ENCODE results near the gene KCNJ8.
"Not testable (repeated sequence)": the region's sequence is repeated elsewhere in the genome, so short reads cannot be mapped to it uniquely, and the experiment has no call there.

Gene KCNJ8

DNA sequence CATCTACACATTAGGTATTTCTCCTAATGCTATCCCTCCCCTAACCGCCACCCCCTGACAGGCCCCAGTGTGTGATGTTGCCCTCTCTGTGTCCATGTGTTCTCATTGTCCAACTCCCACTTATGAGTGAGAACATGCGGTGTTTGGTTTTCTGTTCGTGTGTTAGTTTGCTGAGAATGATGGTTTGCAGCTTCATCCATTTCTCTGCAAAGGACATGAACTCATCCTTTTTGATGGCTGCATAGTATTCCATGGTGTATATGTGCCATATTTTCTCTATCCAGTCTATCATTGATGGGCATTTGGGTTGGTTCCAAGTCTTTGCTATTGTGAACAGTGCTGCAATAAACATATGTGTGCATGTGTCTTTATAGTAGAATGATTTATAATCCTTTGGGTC, 8.2 kb upstream of the KCNJ8 start:
- DNase-seq = not testable (repeated sequence)

DNA sequence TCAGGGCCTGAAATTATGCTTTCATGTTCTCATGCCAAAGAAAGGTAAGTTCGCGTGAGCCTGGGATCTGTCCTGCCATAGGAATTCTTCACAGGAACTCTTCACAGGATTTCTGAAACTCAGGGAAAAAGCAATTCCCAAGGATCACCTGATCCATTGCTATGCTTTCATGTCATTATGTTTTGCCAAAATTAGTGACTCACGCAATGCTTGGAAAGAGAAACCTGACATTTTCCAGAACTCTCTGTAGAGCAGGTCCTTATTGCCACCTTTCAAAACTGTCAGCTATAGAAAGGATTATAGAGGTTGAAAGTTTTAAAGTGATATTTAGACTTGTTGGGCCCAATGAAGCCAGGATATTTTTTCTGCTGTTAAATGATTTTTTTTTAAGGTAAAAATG, 6.3 kb upstream of the KCNJ8 start:
- no peak for DNase-seq

DNA sequence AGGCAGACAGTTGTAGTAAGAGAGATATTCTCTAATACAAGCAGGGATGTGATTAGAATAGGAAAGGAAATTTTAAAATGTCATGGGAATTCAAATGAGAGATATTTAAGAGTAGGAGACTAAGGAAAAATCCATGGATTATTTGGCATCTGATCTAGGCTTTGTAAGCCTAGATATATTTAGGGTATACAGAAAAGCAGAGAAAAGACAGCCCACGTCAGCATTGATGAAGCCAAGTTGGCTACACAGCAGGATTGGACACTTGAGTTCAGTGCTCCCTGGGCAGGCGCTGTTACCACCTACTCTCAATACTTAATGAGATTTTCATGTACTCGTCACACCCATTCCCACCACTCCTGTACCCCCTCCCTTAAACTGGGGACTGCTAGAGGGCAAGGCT, 1.7 kb upstream of the KCNJ8 start:
- DNase-seq = no peak

DNA sequence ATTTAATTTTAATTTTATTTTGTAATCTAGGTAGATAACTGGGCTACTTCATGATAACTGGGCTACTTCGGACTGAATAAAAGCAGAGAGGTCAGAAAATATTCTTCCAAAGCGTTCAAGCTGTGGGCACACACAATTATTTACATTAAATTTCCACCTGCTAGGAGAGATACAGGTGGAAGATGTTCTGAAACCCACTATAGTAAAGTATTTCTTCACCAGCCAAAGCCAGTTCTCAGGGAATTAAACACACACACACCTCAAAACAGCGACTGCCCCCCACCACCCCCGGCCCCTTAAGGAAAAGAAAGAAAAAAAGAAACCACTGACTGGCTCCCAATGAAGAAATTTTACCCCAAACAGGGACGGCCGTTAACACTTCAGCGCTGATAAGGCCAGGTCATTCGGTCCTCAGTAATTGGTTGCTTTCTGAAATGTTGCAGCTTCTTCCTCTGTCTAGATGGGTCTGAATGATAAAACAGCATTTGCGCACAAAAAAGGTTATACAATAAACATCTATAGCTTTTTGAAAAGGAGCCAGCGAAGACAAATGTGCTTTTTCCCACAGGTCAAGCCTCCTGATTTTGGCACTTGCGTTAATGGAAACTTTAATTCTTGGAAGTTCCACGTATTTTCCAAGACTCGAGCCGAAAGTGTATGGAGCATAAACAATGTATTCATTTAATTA, 771 bp upstream of the KCNJ8 start:
- no peak for DNase-seq

DNA sequence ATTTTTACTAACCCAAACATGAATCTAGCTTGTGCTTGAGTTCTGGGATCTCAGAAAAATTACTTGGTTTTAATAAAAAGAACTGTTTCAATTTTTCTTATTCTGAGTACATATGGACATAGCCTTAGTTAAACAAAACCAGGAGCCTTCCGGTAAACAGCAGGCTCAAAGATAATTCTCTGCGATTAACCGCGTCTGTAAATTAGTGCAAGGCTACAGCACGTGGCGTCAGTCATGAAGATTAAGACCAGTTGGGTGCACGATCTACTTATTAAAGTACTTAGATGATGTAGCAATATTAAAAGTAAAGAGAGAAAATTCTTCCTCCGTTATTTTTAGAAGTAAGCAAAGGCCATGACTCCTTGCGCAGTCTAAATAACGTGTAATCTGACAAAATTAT, 700 bp downstream of the KCNJ8 start:
- DNase-seq = no peak

DNA sequence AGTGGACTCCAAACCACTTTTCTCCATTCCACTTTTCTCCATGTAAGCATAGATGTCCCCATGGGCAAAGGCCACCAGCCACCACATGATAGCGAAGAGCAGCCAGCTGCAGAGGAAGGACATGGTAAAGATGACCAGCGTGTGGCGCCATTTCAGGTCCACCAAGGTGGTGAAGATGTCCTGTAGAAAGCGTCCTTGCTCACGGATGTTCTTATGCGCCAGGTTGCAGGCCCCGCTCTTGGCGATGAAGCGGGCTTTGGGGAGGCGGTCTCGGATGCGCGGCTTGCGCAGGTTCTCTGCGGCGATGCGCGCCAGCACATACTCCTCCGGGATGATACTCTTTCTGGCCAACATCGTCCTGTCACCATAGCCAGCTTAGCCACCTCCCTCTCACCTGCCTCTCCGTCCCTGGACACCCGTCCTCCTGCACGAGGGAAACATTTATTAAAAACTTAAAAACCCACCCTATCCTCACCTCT, 1.2 kb downstream of the KCNJ8 start:
- DNase-seq = no peak

DNA sequence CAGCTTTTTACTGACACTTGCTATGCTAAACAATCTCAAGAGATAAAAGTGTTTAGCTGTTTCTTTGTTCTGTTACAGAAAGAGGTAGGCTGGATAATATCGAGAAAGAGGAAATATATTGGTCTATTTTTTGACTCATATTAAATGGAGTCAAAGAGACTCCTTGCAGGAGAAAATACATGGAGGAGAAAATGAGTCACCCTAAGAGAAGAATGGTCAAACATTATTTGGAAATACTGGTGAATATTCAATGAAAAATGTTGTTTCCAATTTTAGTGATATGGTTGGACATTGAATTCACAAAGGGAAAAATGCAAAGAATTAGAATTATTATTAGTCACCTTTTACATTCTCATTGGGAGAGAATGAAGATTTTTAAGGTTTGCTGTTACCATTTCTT, 3.2 kb downstream of the KCNJ8 start:
- DNase-seq = no peak

DNA sequence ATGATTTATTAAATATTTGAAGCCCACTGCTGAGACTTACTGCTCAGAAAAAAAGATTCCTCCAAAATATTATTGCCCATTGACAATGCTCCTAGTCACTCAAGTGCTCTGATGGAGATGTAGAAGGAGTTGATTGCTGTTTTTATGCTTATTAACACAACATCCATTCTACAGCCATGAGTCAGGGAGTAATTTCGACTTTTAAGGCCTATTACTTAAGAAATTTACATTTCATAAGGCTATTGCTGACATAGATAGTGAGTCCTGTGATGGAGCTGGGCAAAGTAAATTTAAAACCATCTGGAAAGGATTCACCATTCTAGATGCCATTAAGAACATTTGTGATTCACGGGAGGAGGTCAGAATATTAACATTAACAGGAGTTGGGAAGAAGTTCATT, 5.2 kb downstream of the KCNJ8 start:
- DNase-seq = no peak

DNA sequence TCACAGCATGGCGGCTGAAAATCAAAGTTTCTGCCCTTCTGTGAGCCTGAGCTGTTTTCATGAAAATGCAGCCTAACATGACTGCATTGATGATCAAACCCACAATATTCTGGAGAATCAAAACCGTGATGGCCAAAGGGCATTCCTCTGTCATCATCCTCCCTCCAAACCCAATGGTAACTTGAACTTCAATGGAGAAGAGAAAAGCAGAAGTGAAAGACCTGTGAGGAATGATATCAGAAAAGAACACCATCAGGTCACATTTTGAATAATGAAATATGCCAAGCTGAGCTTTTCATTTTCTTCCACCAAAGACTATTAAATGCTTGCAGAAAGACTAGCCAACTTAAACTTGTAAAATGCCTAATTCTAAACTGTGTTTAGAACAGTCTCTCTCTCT, 8.1 kb downstream of the KCNJ8 start:
- no peak for DNase-seq

DNA sequence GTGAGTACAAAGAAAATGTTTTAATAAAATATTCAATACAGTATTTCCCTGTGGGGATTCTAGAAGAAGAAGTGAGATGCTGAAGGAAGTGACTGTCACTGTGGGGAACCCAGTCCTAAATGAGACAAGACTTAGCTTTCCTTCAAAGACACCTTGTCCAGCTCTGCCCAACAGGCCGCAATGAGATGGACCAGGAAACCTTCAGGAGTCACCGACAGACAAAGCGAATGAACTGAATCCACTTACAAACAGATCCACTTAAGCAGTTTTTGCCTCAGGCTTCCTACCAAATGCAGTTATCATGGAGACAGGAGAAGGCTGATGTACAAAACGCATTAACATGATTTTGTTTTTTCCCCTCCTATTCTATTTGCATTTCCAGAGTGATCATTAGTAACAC, 9.6 kb downstream of the KCNJ8 start:
- DNase-seq = no peak

DNA sequence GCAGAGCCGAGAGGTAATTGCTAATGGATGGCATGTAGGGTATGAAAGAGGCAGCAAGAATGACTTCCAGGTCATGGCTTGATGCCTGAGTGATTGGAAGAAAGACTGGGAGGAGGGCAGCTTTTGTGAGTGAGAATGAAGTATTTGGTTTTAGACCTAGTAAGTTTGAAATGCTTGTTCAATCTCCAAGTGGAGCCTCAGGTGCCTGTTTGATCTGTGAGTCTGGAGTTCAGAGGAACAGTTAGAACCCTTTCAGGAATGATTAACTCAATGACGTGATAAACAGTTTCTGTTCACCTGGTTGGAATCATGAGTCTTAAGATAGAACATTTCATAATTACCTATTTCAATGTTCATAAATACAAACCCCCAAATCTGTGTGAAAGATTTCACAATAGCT, 10.4 kb downstream of the KCNJ8 start:
- no peak for DNase-seq

DNA sequence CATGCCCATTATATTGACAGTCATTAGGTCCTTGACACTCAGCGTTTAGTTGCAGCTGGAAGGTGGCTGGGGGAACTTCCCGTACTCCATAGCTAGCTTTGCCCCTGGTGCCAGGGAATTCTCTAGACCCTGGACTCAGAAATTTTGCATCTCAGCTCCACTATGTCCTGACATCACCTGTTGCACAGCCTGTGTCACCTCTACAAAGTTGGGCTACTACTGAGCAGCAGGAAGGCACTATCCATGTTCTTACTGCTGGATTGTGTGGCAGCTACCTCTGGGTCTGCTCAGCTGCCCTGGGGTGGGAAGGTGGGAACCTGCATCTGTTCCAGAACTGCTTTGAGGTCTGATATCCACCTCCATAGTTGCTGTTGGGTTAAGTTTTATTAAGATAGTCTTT, 11.0 kb downstream of the KCNJ8 start:
- no peak for DNase-seq

DNA sequence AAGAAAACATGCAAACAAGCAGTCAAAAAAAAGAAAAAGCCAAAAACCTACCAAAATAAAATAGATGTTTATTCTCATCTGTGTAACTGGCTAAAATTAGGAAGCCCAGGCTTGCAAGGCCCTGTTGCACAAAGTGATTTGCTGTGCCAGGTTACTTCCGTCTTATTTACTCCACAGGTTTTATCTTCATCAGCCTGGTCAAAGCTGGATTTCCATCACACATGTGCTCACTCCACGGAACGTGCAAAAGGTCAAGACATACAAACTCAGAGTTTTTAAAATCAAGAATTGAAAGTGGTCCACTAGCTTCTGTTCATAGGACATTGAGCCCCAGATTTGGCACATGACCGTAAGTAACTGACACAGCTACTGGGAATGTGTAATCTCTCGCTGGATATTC, 14.8 kb downstream of the KCNJ8 start:
- DNase-seq = no peak

DNA sequence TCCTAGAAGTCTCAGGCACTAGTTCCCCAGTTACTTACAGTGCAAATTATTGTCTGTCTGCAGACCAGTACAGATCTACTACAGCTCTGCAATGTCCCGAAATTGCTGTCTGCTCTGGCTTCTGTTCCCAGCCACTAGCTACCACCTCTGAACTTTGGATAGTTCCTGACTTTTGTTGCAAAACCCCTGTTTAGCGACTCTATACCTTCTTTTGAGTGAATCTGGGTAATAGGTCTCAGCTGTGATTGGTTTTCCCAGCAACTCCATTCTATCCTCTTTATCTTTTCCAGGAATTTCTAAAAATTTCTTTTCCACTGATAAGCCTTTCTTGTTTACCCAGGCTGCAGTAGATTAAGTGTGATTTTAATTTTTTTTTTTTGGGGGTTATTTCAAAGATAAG, 16.8 kb downstream of the KCNJ8 start:
- no peak for DNase-seq

DNA sequence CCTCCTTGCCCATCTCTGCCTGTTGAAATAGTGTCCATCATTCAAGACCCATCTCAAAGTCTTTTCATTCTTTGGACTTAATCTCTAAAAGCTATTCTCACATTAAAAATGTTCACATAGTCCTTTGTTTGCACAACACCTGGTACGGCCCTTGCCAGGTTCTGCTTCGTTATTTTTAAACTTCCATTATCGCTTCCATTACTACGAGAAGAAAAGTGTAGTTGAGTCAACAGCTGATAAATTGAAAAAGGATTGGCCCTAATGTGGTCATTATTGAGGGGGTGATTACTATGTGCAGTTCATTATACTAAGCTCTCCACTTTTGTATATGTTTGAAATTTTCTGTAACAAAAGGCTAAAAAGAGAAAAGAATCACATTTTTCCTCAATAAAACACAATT, 17.8 kb downstream of the KCNJ8 start:
- no peak for DNase-seq

DNA sequence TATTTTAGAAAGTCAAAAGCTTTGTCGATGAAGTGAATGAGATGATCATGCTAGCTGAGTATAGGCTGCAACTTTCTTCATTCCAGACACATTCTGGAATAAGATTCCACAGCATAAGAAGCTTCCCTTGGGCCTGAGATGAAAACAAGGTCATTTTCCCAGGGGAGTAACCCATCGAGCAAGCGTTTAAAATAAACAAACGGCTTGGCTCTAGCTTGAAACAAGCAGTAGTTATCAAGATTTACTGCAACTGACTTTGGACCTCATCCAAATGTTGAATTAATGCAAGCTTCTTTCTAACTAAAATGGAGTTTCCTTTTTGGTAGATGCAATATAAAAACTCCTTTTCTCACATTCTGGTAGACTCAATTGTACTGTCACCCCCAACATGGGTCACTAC, 23.0 kb downstream of the KCNJ8 start:
- no peak for DNase-seq

DNA sequence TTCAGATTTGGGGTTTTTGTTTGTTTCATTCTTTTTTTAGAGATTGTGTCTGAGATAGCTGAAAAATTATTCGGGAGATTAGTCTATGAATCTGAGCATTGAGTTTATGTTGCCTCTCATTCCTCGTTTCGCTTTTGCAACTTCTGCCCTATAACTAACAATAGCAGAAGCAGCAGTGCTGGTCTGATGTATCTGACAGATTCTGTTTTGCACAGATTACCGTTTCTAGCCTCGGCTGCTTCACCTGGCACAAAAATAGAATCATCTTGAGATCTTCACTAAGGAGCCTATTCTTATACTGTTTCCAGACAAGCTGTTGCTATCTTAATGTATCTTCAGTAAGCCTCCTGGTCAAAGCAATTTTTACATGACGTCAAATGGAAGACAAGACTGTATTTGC, 29.2 kb downstream of the KCNJ8 start:
- DNase-seq = no peak

DNA sequence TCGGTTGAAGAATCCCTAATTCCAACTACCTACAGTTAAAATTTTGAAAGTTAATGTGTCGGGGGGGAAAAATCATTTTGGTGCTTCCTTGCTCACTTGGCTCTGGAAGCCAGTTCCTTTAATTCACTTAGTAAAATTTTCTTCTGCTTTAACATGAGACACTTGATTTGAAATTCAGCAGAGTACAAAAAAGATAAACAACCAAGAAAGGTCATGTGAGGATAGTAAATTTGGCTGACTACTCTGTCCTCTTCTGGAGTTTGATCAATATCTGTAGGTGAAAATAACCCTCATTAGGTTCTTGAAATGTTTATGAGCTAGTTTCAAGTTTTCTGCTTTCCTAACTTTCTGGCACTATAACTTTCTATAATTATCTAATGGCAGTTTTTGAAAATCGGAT, 43.4 kb downstream of the KCNJ8 start:
- no peak for DNase-seq

DNA sequence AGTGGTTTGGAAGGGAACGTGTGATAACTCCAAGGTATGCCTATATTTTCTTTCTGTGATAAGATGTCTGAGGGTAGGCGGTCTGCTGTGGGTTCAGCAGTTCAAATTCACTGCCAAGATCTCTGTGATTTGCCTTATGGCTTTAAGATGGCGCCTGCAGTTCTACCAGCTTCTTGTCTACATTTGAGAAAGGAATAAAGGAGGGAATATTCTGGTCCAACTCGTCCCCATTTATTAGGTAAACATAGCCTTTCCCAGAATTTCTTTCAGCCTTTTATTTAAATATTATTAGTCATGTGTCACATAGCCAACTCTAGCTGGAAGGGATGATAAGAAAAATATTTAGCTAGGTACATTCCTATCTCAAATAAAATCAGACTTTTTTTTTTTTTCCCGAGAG, 48.8 kb downstream of the KCNJ8 start:
- no peak for DNase-seq

DNA sequence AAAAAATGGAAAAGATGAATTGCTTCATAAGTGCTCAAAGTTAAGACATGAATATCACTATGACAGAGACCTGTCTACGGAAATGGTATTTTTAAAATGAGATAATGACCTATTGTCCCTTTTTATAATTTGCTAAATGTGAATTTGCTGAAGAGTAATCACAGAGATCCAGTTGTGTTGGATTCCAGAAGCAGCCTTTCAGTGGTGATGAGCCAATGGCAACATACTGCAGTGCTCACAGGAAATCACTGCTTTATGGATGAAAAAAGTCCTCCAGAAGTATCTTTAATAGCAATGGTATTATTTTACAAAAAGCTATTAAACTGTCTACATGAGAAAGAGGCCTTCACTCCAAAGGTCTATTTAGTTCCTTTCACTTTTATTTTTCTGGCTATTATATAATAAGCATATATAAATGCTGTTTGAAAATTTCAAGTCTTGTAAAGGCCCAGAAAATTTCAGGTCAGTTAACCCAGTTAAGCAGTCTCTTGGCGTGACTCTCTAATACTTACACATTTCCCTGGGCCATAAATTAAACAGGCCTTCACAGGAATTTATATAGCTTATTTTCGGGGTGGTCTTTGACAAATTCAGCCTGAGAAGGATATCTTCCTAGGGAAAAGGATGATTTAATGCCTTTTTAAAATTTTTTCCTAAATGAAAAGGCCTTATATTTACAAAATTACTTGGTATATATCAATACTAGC, 55.4 kb downstream of the KCNJ8 start:
- DNase-seq = no peak

DNA sequence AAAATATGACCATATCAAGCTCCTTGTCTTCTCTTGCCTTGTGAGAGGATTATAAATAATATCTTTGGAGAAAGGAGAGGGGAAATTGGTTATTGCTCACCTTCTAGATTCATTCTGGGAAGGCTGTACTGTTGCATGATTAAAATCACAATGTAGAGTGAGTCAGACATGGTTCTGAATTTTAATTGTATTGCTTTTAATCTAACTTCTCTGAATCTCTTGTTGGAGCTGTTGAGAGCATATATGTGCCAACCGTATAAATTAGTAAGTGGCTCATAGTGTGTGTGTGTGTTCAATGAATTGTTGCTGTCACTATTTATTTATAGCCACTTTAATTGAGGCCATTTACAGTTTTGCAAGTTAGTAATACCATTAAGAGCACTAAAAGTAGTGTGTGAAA, 56.1 kb downstream of the KCNJ8 start:
- DNase-seq = no peak

DNA sequence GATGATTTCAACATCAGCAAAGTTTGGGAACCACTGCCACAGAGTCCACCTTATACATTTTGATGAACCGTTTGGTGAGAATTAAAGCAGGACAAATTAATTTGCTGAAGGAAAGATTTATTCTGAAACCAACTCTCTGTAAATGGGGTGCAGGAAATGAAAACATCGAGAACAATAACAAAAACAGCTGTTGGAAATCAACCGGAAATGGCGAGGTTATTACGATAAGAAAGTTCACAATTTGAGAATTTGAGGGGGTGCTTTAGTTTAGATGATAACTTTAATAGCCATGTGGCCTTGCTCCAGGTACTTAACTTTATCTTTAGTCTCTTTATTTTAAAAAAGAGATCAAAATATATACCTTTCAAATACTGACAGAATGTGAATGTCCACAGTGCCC, 56.7 kb downstream of the KCNJ8 start:
- DNase-seq = no peak

DNA sequence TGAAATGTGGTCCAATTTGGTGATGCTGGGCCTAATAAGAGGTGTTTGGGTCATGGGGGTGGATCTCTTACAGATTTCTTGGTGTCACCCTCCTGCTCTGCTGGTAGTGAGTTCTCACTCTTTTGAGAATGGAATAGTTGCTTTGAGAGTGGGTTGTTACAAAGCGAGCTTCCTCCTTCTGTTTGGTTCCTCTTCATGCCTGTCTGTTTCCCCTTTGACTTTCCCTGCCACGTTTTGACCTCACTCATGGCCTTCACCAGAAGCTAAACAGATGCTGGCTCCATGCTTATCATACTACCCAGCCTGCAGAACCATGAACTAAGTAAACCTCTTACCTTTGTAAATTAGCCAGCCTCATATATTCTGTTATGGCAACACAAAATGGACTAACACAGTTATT, 59.1 kb downstream of the KCNJ8 start:
- no peak for DNase-seq
